GDM1 (cell line): ENCODE data around the gene INPP4A.

Source experiments
- DNase-seq: peaks from one replicate; lab custom pipeline; 2025; lab: John Stamatoyannopoulos, UW

INPP4A gene

GRCh38 chr2:98460573-98461497, 16.2 kb downstream of the INPP4A start:
- DNase-seq: no peak

- no peak for DNase-seq
These were observed 16.9 kb downstream of the INPP4A start for GRCh38 chr2:98461498-98462049.

- no peak for DNase-seq
These were observed 18.4 kb downstream of the INPP4A start for GRCh38 chr2:98463081-98463481.

GRCh38 chr2:98463551-98463971, 18.9 kb downstream of the INPP4A start:
- no peak for DNase-seq

- DNase-seq: peak; percentile 36
These were observed 19.5 kb downstream of the INPP4A start for GRCh38 chr2:98463988-98464771.

GRCh38 chr2:98464772-98465310, 20.2 kb downstream of the INPP4A start:
- peak; percentile 61 for DNase-seq

- DNase-seq: peak; percentile 76
These were observed 21.0 kb downstream of the INPP4A start for GRCh38 chr2:98465456-98466226.

GRCh38 chr2:98467082-98467536, 22.5 kb downstream of the INPP4A start:
- no peak for DNase-seq

- DNase-seq: no peak
These were observed 23.0 kb downstream of the INPP4A start for GRCh38 chr2:98467652-98468051.

- DNase-seq: no peak
These were observed 24.1 kb downstream of the INPP4A start for GRCh38 chr2:98468621-98469236.

- DNase-seq: no peak
These were observed 25.3 kb downstream of the INPP4A start for GRCh38 chr2:98469862-98470544.

GRCh38 chr2:98470851-98471255, 26.2 kb downstream of the INPP4A start:
- DNase-seq: no peak

- no peak for DNase-seq
These were observed 26.9 kb downstream of the INPP4A start for GRCh38 chr2:98471402-98472131.

- DNase-seq: no peak
These were observed 27.5 kb downstream of the INPP4A start for GRCh38 chr2:98472132-98472650.

GRCh38 chr2:98472961-98473746, 28.5 kb downstream of the INPP4A start:
- DNase-seq: no peak

GRCh38 chr2:98473995-98474780, 29.5 kb downstream of the INPP4A start:
- no peak for DNase-seq

- DNase-seq: no peak
These were observed 30.4 kb downstream of the INPP4A start for GRCh38 chr2:98474979-98475632.
